OCI-LY7 (cell line): ENCODE measurements around the gene SLC22A7.

Experiments used
- EZH2phosphoT487 ChIP-seq: fragments of 200-600 bp; sonication (generic); IDR thresholded peaks from 2 replicates; pipeline ENCODE4 v1.6.1; 2018; ENCODE audit warnings: low read depth, borderline replicate concordance, mild to moderate bottlenecking, mixed run types, antibody characterized with exemption, low read length, moderate library complexity, mixed read lengths
- TF ChIP-seq, protein P1 (sequence below): fragments of 200-600 bp; sonication (generic); conservative IDR thresholded peaks from 2 replicates; pipeline ENCODE4 v1.5.1; 2014; ENCODE audit warnings: mild to moderate bottlenecking, antibody characterized with exemption, low read length, moderate library complexity, mixed read lengths

DNA sequence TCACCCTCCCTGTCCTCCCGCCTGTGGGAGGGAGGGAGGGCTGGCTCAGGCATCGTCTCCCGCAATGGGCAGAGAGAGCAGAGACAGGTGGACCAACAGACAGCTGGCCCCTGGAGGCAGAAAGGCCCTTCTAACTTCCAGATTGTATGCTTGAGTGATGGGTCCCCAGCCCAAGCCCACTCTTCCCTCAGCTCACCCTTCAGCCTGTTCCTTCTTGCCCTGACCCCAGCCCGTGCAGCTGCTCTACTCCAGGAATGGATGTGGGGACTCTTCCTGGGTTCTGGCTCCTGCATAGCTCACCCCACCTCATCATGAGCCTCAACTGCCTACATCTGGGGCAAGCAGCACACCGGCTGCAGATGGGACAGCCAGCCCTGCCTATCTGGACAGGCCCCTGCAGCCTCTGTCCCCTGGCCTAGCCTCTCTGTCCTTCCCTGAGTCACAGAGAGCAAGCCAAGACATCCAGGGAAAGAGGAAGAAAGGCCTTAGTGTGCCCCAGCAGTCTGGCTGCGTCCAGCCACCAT, 11.5 kb upstream of the SLC22A7 start:
- TF ChIP-seq, protein P1, sequence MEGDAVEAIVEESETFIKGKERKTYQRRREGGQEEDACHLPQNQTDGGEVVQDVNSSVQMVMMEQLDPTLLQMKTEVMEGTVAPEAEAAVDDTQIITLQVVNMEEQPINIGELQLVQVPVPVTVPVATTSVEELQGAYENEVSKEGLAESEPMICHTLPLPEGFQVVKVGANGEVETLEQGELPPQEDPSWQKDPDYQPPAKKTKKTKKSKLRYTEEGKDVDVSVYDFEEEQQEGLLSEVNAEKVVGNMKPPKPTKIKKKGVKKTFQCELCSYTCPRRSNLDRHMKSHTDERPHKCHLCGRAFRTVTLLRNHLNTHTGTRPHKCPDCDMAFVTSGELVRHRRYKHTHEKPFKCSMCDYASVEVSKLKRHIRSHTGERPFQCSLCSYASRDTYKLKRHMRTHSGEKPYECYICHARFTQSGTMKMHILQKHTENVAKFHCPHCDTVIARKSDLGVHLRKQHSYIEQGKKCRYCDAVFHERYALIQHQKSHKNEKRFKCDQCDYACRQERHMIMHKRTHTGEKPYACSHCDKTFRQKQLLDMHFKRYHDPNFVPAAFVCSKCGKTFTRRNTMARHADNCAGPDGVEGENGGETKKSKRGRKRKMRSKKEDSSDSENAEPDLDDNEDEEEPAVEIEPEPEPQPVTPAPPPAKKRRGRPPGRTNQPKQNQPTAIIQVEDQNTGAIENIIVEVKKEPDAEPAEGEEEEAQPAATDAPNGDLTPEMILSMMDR = no peak
- TF ChIP-seq EZH2phosphoT487 = no peak
